OCI-LY1 (cell line): ENCODE results near the gene PLA2G6.

Experiments used
- H2AFZ ChIP-seq: fragments of 200-600 bp; sonication (generic), shearing (Covaris generic); 2 replicates; pipeline ENCODE4 v1.6.0; 2014; ENCODE audit warnings: antibody characterized with exemption, mild to moderate bottlenecking, low read length
- H3F3A ChIP-seq: fragments of 200-600 bp; sonication (generic), shearing (Covaris generic); 2 replicates; pipeline ENCODE4 v1.6.0; 2014; ENCODE audit warnings: mild to moderate bottlenecking, antibody characterized with exemption, low read length, moderate library complexity; ENCODE audit not compliant: insufficient read depth
- H3K27ac ChIP-seq: fragments of 200-600 bp; sonication (generic); 2 replicates; pipeline ENCODE4 v1.5.1; 2014; ENCODE audit warnings: low read length, mixed run types, mild to moderate bottlenecking, low read depth; ENCODE audit not compliant: poor library complexity, severe bottlenecking
- H3K27me3 ChIP-seq: fragments of 200-600 bp; sonication (generic); 2 replicates; pipeline ENCODE4 v1.6.0; 2014; ENCODE audit warnings: antibody characterized with exemption, mild to moderate bottlenecking, low read length, moderate library complexity; ENCODE audit not compliant: insufficient read depth
- H3K36me3 ChIP-seq: fragments of 200-600 bp; sonication (generic); 2 replicates; pipeline ENCODE4 v1.6.1; 2014; ENCODE audit warnings: mild to moderate bottlenecking, antibody characterized with exemption, low read length, moderate library complexity, mixed read lengths; ENCODE audit not compliant: insufficient read depth
- H3K4me1 ChIP-seq: fragments of 200-600 bp; sonication (generic); 2 replicates; pipeline ENCODE4 v1.5.1; 2014; ENCODE audit warnings: mild to moderate bottlenecking, low read length, moderate library complexity; ENCODE audit not compliant: insufficient read depth, severe bottlenecking
- H3K4me2 ChIP-seq: fragments of 200-600 bp; sonication (generic), shearing (Covaris generic); 2 replicates; pipeline ENCODE4 v1.6.1; 2014; ENCODE audit warnings: low read length
- H3K4me3 ChIP-seq: fragments of 200-600 bp; sonication (generic); 2 replicates; pipeline ENCODE4 v1.5.1; 2014; ENCODE audit warnings: low read length, low read depth, mild to moderate bottlenecking, mixed read lengths; ENCODE audit not compliant: poor library complexity, severe bottlenecking
- H3K79me2 ChIP-seq: fragments of 200-600 bp; shearing (Covaris generic); 2 replicates; pipeline ENCODE4 v1.6.1; 2016; ENCODE audit warnings: mixed run types, low read length, mixed read lengths; ENCODE audit not compliant: insufficient read depth
- H3K9ac ChIP-seq: fragments of 200-600 bp; sonication (generic), shearing (Covaris generic); 2 replicates; pipeline ENCODE4 v1.6.1; 2014; ENCODE audit warnings: mild to moderate bottlenecking, low read length, mixed read lengths
- H3K9me2 ChIP-seq: fragments of 200-600 bp; sonication (generic), shearing (Covaris generic); 2 replicates; pipeline ENCODE4 v1.6.1; 2014; ENCODE audit warnings: low read depth, mild to moderate bottlenecking, low read length, mixed read lengths
- H3K9me3 ChIP-seq: fragments of 200-600 bp; shearing (Covaris generic); 2 replicates; pipeline ENCODE4 v1.6.1; 2014; ENCODE audit warnings: low read length, mixed read lengths
- H4K20me1 ChIP-seq: fragments of 200-600 bp; sonication (generic), shearing (Covaris generic); 2 replicates; pipeline ENCODE4 v1.6.0; 2016; ENCODE audit warnings: mild to moderate bottlenecking, low read length; ENCODE audit not compliant: insufficient read depth
- EZH2 ChIP-seq: fragments of 200-600 bp; sonication (generic), shearing (Covaris generic); IDR thresholded peaks from 2 replicates; pipeline ENCODE4 v1.8.0; 2017; ENCODE audit warnings: borderline replicate concordance, mixed run types, mild to moderate bottlenecking, antibody characterized with exemption, low read length, moderate library complexity, mixed read lengths
- TF ChIP-seq, protein P1 (sequence below): fragments of 200-600 bp; sonication (generic), shearing (Covaris generic); IDR thresholded peaks from 2 replicates; pipeline ENCODE4 v1.5.1; 2017; ENCODE audit warnings: mild to moderate bottlenecking, antibody characterized with exemption, low read length, moderate library complexity, mixed read lengths

The PLA2G6 gene

DNA sequence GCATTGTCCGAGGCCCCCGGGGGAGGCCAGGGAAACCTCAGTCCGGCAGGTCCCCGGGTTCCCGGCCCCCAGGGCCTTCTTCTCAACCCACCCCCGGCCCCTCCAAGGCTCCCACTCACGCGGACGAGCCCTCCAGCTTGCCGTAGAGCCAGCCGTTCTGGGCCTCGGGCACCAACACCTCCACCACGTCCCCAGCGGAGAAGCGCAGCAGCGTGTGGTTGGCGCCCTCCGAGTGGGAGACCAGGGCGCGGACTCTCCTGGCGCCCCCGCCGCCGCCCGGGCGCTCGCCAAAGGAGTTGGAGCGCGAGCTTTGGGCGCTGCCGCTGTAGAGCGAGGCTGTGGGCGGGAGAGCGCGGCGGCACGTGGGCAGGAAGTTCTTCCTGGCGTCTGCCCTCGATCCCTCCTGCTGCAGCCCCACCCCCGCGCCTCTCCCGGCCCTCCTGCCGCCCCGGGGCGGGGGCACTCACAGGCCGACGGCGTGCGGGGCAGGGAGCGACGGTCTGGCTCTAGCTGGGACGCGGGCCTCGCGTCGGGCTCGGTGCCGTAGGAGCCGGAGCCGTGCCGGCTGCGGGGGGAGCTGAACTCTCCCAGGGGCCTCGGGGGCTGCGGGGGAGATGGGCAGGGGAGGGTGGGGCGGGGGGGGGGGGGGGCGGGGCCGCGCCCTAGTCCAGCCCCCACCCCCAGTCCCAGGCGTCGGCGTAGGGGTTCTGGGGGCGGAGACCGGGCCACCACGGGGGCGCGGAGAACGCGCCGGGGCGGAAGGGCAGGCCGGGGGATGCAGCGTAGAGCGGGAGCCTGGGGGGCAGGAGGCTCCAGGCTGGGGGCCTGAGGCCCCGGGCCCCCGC lies 92.8 kb downstream of the PLA2G6 start:
- H3K4me3 ChIP-seq: no peak overlapping the region

DNA sequence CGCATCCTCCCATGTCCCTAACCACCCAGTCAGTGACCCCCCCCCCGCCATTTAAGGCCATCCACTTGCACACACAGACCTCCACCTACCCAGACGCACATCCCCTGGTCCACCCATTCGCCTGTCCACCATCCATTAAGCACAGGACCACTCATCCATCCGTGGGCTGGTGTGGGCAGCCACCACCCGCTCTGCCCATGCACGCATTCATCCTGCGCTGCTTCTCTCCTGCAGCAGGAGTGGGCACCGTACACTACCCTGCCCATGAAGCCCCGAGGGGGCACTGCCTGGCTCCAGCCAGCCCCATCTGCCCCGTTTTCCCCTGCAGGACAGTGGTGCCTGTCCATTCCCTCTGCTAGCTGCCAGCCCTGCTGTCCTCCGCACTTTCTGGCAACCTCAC lies 93.8 kb downstream of the PLA2G6 start:
- H3K27ac ChIP-seq: no peak overlapping the region
- H3K36me3 ChIP-seq: no peaks in the 10 kb centered on the region
- no peak for TF ChIP-seq EZH2
- TF ChIP-seq, protein P1, sequence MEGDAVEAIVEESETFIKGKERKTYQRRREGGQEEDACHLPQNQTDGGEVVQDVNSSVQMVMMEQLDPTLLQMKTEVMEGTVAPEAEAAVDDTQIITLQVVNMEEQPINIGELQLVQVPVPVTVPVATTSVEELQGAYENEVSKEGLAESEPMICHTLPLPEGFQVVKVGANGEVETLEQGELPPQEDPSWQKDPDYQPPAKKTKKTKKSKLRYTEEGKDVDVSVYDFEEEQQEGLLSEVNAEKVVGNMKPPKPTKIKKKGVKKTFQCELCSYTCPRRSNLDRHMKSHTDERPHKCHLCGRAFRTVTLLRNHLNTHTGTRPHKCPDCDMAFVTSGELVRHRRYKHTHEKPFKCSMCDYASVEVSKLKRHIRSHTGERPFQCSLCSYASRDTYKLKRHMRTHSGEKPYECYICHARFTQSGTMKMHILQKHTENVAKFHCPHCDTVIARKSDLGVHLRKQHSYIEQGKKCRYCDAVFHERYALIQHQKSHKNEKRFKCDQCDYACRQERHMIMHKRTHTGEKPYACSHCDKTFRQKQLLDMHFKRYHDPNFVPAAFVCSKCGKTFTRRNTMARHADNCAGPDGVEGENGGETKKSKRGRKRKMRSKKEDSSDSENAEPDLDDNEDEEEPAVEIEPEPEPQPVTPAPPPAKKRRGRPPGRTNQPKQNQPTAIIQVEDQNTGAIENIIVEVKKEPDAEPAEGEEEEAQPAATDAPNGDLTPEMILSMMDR: no peak
- H3K4me3 ChIP-seq: no peak overlapping the region
- no peaks in the 10 kb centered on the region for H3K4me1 ChIP-seq
- H3K9me3 ChIP-seq: no peaks in the 10 kb centered on the region
- no peaks in the 10 kb centered on the region for H3K79me2 ChIP-seq
- H3K4me2 ChIP-seq: no peak overlapping the region
- H2AFZ ChIP-seq: no peak overlapping the region
- H3K9ac ChIP-seq: no peak overlapping the region
- no peaks in the 10 kb centered on the region for H3K27me3 ChIP-seq
- no peaks in the 10 kb centered on the region for H3F3A ChIP-seq
- no peaks in the 10 kb centered on the region for H4K20me1 ChIP-seq
- H3K9me2 ChIP-seq: no peaks in the 10 kb centered on the region

More for the DNA sequence above, 92.8 kb downstream of the PLA2G6 start:
- H3K4me1 ChIP-seq: no peaks in the 10 kb centered on the region
- TF ChIP-seq, protein P1: no peak
- no peak for TF ChIP-seq EZH2
- H3K9me2 ChIP-seq: no peaks in the 10 kb centered on the region
- no peaks in the 10 kb centered on the region for H3K9me3 ChIP-seq
- H4K20me1 ChIP-seq: no peaks in the 10 kb centered on the region
- no peak overlapping the region for H3K27ac ChIP-seq
- H3K4me2 ChIP-seq: no peak overlapping the region
- no peaks in the 10 kb centered on the region for H3K36me3 ChIP-seq
- H3K79me2 ChIP-seq: no peaks in the 10 kb centered on the region
- H2AFZ ChIP-seq: no peak overlapping the region
- no peaks in the 10 kb centered on the region for H3F3A ChIP-seq
- no peak overlapping the region for H3K9ac ChIP-seq
- H3K27me3 ChIP-seq: no peaks in the 10 kb centered on the region

- H3K4me3 ChIP-seq: no peak overlapping the region
- no peaks in the 10 kb centered on the region for H4K20me1 ChIP-seq
- TF ChIP-seq, protein P1: no peak
- TF ChIP-seq EZH2: no peak
- H3K9ac ChIP-seq: no peak overlapping the region
- H3K4me2 ChIP-seq: no peak overlapping the region
- H3K4me1 ChIP-seq: no peaks in the 10 kb centered on the region
- H3K9me3 ChIP-seq: no peaks in the 10 kb centered on the region
- H3F3A ChIP-seq: no peaks in the 10 kb centered on the region
- H3K27ac ChIP-seq: no peak overlapping the region
- no peak overlapping the region for H2AFZ ChIP-seq
- no peaks in the 10 kb centered on the region for H3K9me2 ChIP-seq
- H3K27me3 ChIP-seq: no peaks in the 10 kb centered on the region
- H3K79me2 ChIP-seq: no peaks in the 10 kb centered on the region
- H3K36me3 ChIP-seq: no peaks in the 10 kb centered on the region
Measured at GRCh38 chr22:38086942-38087341, 94.7 kb downstream of the PLA2G6 start.
